GM23338 (cell line): ENCODE measurements around the gene CCDC74A.

Experiments
- CREB1 ChIP-seq: fragments of 250-450 bp; sonication (Bioruptor Pico); IDR thresholded peaks from 2 replicates; pipeline ENCODE4 v1.5.0; 2020; ENCODE audit warnings: low read depth, mild to moderate bottlenecking, moderate library complexity
- EZH2 ChIP-seq: fragments of 200-600 bp; sonication (generic); IDR thresholded peaks from one replicate; pipeline ENCODE4 v1.8.0; 2017; ENCODE audit warnings: antibody characterized with exemption, mild to moderate bottlenecking, low read depth; ENCODE audit not compliant: unreplicated experiment
- EZH2phosphoT487 ChIP-seq: fragments of 200-600 bp; sonication (generic); IDR thresholded peaks from one replicate; pipeline ENCODE4 v1.8.1; 2018; ENCODE audit warnings: antibody characterized with exemption; ENCODE audit not compliant: unreplicated experiment
- JUNB ChIP-seq: IDR thresholded peaks from one replicate; pipeline ENCODE4 v1.6.1; 2016; ENCODE audit warnings: antibody characterized with exemption; ENCODE audit not compliant: unreplicated experiment
- NANOG ChIP-seq: IDR thresholded peaks from 2 replicates; pipeline ENCODE4 v1.6.1; 2016; ENCODE audit warnings: antibody characterized with exemption, borderline replicate concordance
- POLR2AphosphoS5 ChIP-seq: IDR thresholded peaks from 2 replicates; pipeline ENCODE4 v1.6.1; 2016; ENCODE audit warnings: antibody characterized with exemption, low read depth
- ZNF114 ChIP-seq: fragments of 250-450 bp; sonication (Bioruptor Pico); IDR thresholded peaks from 2 replicates; pipeline ENCODE4 v1.5.0; 2020; ENCODE audit warnings: mild to moderate bottlenecking, moderate library complexity
- ZNF331 ChIP-seq: fragments of 250-450 bp; sonication (Bioruptor Pico); IDR thresholded peaks from 2 replicates; pipeline ENCODE4 v1.5.0; 2020; ENCODE audit warnings: low read depth, mild to moderate bottlenecking, moderate library complexity
- TF ChIP-seq, protein P1 (sequence below), 2 experiments: fragments of 200-600 bp in 1 of 2; sonication (generic) in 1 of 2; conservative IDR thresholded peaks; 2 replicates each; pipeline versions ENCODE4 v1.5.1 to v1.6.1; 2016 to 2017; ENCODE audit warnings: antibody characterized with exemption in 2 of 2, low read depth in 2 of 2, mild to moderate bottlenecking in 2 of 2, moderate library complexity in 1 of 2
- TF ChIP-seq, protein P2 (sequence below): IDR thresholded peaks from one replicate; pipeline ENCODE4 v1.6.1; 2018; ENCODE audit warnings: antibody characterized with exemption; ENCODE audit not compliant: unreplicated experiment

- TF ChIP-seq POLR2AphosphoS5, result no peak
- TF ChIP-seq, protein P1, sequence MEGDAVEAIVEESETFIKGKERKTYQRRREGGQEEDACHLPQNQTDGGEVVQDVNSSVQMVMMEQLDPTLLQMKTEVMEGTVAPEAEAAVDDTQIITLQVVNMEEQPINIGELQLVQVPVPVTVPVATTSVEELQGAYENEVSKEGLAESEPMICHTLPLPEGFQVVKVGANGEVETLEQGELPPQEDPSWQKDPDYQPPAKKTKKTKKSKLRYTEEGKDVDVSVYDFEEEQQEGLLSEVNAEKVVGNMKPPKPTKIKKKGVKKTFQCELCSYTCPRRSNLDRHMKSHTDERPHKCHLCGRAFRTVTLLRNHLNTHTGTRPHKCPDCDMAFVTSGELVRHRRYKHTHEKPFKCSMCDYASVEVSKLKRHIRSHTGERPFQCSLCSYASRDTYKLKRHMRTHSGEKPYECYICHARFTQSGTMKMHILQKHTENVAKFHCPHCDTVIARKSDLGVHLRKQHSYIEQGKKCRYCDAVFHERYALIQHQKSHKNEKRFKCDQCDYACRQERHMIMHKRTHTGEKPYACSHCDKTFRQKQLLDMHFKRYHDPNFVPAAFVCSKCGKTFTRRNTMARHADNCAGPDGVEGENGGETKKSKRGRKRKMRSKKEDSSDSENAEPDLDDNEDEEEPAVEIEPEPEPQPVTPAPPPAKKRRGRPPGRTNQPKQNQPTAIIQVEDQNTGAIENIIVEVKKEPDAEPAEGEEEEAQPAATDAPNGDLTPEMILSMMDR (conservative IDR thresholded peaks at IDR 0.05; ENCODE audit: low read depth in 2 of 2), result no peak
- no peak for TF ChIP-seq EZH2phosphoT487
- no peak for TF ChIP-seq EZH2
- no peak for TF ChIP-seq ZNF114 (CRISPR knock-in tag)
- no peak for TF ChIP-seq JUNB
- TF ChIP-seq, protein P2, sequence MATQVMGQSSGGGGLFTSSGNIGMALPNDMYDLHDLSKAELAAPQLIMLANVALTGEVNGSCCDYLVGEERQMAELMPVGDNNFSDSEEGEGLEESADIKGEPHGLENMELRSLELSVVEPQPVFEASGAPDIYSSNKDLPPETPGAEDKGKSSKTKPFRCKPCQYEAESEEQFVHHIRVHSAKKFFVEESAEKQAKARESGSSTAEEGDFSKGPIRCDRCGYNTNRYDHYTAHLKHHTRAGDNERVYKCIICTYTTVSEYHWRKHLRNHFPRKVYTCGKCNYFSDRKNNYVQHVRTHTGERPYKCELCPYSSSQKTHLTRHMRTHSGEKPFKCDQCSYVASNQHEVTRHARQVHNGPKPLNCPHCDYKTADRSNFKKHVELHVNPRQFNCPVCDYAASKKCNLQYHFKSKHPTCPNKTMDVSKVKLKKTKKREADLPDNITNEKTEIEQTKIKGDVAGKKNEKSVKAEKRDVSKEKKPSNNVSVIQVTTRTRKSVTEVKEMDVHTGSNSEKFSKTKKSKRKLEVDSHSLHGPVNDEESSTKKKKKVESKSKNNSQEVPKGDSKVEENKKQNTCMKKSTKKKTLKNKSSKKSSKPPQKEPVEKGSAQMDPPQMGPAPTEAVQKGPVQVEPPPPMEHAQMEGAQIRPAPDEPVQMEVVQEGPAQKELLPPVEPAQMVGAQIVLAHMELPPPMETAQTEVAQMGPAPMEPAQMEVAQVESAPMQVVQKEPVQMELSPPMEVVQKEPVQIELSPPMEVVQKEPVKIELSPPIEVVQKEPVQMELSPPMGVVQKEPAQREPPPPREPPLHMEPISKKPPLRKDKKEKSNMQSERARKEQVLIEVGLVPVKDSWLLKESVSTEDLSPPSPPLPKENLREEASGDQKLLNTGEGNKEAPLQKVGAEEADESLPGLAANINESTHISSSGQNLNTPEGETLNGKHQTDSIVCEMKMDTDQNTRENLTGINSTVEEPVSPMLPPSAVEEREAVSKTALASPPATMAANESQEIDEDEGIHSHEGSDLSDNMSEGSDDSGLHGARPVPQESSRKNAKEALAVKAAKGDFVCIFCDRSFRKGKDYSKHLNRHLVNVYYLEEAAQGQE, result no peak
- TF ChIP-seq ZNF331 (CRISPR knock-in tag), result no peak
- no peak for TF ChIP-seq CREB1 (CRISPR knock-in tag)
- TF ChIP-seq NANOG, result no peak
Observed at GRCh38 chr2:131519466-131519865, 8.2 kb upstream of the CCDC74A start.
